ENCODE results near the gene SLC6A12.

SLC6A12 gene

DNA sequence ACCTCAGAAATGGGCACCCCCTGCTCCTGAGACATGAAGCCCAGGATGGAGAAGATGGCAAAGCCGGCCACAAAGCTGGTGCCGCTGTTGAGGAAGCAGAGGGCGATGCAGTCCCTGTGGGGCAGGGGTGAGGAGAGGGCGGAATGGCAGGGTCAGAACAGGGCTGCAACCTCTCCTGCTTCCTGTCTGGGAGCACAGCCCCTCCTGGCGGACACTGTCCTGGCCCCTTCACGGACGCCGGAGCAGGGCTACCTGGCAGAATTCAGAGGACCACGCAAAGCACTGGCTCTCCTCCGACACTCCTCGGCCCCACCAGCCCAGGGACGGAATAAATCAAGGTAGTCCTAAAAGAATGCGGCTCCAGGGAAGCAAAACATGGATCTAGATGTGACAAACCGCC is 12.4 kb upstream of the SLC6A12 start:
- no peak for ATAC-seq
- TF ChIP-seq, protein P1, sequence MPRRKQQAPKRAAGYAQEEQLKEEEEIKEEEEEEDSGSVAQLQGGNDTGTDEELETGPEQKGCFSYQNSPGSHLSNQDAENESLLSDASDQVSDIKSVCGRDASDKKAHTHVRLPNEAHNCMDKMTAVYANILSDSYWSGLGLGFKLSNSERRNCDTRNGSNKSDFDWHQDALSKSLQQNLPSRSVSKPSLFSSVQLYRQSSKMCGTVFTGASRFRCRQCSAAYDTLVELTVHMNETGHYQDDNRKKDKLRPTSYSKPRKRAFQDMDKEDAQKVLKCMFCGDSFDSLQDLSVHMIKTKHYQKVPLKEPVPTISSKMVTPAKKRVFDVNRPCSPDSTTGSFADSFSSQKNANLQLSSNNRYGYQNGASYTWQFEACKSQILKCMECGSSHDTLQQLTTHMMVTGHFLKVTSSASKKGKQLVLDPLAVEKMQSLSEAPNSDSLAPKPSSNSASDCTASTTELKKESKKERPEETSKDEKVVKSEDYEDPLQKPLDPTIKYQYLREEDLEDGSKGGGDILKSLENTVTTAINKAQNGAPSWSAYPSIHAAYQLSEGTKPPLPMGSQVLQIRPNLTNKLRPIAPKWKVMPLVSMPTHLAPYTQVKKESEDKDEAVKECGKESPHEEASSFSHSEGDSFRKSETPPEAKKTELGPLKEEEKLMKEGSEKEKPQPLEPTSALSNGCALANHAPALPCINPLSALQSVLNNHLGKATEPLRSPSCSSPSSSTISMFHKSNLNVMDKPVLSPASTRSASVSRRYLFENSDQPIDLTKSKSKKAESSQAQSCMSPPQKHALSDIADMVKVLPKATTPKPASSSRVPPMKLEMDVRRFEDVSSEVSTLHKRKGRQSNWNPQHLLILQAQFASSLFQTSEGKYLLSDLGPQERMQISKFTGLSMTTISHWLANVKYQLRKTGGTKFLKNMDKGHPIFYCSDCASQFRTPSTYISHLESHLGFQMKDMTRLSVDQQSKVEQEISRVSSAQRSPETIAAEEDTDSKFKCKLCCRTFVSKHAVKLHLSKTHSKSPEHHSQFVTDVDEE (CRISPR knock-in tag; IDR thresholded peaks at IDR 0.05) = no peak
- no peak for TF ChIP-seq TOX (CRISPR knock-in tag; IDR thresholded peaks at IDR 0.05; ENCODE audit: borderline replicate concordance)
- TF ChIP-seq ZNF70 (CRISPR knock-in tag; IDR thresholded peaks at IDR 0.05) = no peak
- TF ChIP-seq, protein P2, sequence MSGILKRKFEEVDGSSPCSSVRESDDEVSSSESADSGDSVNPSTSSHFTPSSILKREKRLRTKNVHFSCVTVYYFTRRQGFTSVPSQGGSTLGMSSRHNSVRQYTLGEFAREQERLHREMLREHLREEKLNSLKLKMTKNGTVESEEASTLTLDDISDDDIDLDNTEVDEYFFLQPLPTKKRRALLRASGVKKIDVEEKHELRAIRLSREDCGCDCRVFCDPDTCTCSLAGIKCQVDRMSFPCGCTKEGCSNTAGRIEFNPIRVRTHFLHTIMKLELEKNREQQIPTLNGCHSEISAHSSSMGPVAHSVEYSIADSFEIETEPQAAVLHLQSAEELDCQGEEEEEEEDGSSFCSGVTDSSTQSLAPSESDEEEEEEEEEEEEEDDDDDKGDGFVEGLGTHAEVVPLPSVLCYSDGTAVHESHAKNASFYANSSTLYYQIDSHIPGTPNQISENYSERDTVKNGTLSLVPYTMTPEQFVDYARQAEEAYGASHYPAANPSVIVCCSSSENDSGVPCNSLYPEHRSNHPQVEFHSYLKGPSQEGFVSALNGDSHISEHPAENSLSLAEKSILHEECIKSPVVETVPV (CRISPR knock-in tag; IDR thresholded peaks at IDR 0.05) = no peak
- no peak for TF ChIP-seq ARNTL (CRISPR knock-in tag; IDR thresholded peaks at IDR 0.05; ENCODE audit: borderline replicate concordance, low read depth)
- no peak for TF ChIP-seq SNAI2 (CRISPR knock-in tag; IDR thresholded peaks at IDR 0.05)
- TF ChIP-seq, protein P3, sequence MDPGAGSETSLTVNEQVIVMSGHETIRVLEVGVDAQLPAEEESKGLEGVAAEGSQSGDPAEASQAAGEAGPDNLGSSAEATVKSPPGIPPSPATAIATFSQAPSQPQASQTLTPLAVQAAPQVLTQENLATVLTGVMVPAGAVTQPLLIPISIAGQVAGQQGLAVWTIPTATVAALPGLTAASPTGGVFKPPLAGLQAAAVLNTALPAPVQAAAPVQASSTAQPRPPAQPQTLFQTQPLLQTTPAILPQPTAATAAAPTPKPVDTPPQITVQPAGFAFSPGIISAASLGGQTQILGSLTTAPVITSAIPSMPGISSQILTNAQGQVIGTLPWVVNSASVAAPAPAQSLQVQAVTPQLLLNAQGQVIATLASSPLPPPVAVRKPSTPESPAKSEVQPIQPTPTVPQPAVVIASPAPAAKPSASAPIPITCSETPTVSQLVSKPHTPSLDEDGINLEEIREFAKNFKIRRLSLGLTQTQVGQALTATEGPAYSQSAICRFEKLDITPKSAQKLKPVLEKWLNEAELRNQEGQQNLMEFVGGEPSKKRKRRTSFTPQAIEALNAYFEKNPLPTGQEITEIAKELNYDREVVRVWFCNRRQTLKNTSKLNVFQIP (CRISPR knock-in tag; IDR thresholded peaks at IDR 0.05; ENCODE audit: borderline replicate concordance, low read depth) = no peak
- no peak for TF ChIP-seq ZC3H10 (CRISPR knock-in tag; IDR thresholded peaks at IDR 0.05)
- no peak for TF ChIP-seq BACH2 (CRISPR knock-in tag; IDR thresholded peaks at IDR 0.05; ENCODE audit: borderline replicate concordance)
- no peak for TF ChIP-seq ISL1 (CRISPR knock-in tag; IDR thresholded peaks at IDR 0.05)
- no peak for TF ChIP-seq OSR1 (CRISPR knock-in tag; IDR thresholded peaks at IDR 0.05)
- TF ChIP-seq ESRRG (CRISPR knock-in tag; IDR thresholded peaks at IDR 0.05) = no peak
- no peak for TF ChIP-seq GLIS3 (CRISPR knock-in tag; IDR thresholded peaks at IDR 0.05)
- no peak for TF ChIP-seq ZNF8 (CRISPR knock-in tag; IDR thresholded peaks at IDR 0.05)
- no peak for TF ChIP-seq PPARA (CRISPR knock-in tag; IDR thresholded peaks at IDR 0.05; ENCODE audit: borderline replicate concordance)
- no peak for TF ChIP-seq ZNF565 (CRISPR knock-in tag; conservative IDR thresholded peaks at IDR 0.05; ENCODE audit: low read depth)
- no peak for TF ChIP-seq TCF4 (CRISPR knock-in tag; IDR thresholded peaks at IDR 0.05; ENCODE audit: borderline replicate concordance)
- TF ChIP-seq, protein P4, sequence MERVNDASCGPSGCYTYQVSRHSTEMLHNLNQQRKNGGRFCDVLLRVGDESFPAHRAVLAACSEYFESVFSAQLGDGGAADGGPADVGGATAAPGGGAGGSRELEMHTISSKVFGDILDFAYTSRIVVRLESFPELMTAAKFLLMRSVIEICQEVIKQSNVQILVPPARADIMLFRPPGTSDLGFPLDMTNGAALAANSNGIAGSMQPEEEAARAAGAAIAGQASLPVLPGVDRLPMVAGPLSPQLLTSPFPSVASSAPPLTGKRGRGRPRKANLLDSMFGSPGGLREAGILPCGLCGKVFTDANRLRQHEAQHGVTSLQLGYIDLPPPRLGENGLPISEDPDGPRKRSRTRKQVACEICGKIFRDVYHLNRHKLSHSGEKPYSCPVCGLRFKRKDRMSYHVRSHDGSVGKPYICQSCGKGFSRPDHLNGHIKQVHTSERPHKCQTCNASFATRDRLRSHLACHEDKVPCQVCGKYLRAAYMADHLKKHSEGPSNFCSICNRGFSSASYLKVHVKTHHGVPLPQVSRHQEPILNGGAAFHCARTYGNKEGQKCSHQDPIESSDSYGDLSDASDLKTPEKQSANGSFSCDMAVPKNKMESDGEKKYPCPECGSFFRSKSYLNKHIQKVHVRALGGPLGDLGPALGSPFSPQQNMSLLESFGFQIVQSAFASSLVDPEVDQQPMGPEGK (CRISPR knock-in tag; IDR thresholded peaks at IDR 0.05; ENCODE audit: borderline replicate concordance) = no peak

DNA sequence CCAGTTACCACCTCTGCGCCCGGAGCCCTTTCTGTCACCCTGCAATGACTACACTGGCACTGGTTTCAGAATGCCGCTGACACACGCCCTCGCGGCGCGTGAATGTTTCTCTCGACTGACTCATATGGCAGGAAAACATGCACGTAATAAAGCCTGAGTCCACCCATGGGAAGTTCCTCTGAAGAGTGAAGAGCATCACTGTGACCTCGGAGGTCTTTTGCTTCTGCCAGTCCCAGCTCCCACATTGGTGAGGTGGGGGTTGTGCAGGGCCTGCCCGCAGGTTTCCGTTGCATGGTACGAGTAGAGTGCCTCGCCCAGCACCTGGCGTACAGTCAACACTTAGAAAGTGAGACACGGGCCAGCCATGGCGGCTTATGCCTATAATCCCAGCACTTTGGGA is 11.1 kb upstream of the SLC6A12 start:
- ATAC-seq = no peak
- TF ChIP-seq RARB (CRISPR knock-in tag; IDR thresholded peaks at IDR 0.05) = no peak
- TF ChIP-seq, protein P1 (CRISPR knock-in tag; IDR thresholded peaks at IDR 0.05) = no peak
- TF ChIP-seq, protein P5, sequence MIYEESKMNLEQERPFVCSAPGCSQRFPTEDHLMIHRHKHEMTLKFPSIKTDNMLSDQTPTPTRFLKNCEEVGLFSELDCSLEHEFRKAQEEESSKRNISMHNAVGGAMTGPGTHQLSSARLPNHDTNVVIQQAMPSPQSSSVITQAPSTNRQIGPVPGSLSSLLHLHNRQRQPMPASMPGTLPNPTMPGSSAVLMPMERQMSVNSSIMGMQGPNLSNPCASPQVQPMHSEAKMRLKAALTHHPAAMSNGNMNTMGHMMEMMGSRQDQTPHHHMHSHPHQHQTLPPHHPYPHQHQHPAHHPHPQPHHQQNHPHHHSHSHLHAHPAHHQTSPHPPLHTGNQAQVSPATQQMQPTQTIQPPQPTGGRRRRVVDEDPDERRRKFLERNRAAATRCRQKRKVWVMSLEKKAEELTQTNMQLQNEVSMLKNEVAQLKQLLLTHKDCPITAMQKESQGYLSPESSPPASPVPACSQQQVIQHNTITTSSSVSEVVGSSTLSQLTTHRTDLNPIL (CRISPR knock-in tag; IDR thresholded peaks at IDR 0.05; ENCODE audit: low read depth) = no peak
- TF ChIP-seq, protein P3 (CRISPR knock-in tag; IDR thresholded peaks at IDR 0.05; ENCODE audit: borderline replicate concordance, low read depth) = no peak
- no peak for TF ChIP-seq ZFP3 (CRISPR knock-in tag; IDR thresholded peaks at IDR 0.05)
- TF ChIP-seq TCF4 (CRISPR knock-in tag; IDR thresholded peaks at IDR 0.05; ENCODE audit: borderline replicate concordance) = no peak
- TF ChIP-seq ESRRG (CRISPR knock-in tag; IDR thresholded peaks at IDR 0.05) = no peak
- no peak for TF ChIP-seq ZC3H10 (CRISPR knock-in tag; IDR thresholded peaks at IDR 0.05)
- TF ChIP-seq, protein P2 (CRISPR knock-in tag; IDR thresholded peaks at IDR 0.05) = no peak
- TF ChIP-seq ZFP30 (CRISPR knock-in tag; IDR thresholded peaks at IDR 0.05) = no peak
- no peak for TF ChIP-seq ZNF8 (CRISPR knock-in tag; IDR thresholded peaks at IDR 0.05)
- no peak for TF ChIP-seq ARNTL (CRISPR knock-in tag; IDR thresholded peaks at IDR 0.05; ENCODE audit: borderline replicate concordance, low read depth)
- TF ChIP-seq CSDC2 (CRISPR knock-in tag; IDR thresholded peaks at IDR 0.05) = no peak
